Endometrium (tissue), 2 donors: ENCODE results near the gene EIF5B.
"Not testable (repeated sequence)": the region's sequence is repeated elsewhere in the genome, so short reads cannot be mapped to it uniquely, and the experiment has no call there.

Experiments
- FAIRE-seq: peaks from 2 replicates; lab custom pipeline; 2012; peaks lifted over from hg19 to GRCh38; lab: Jason Lieb, UNC
- donor health status: control.
- donor health status: control.

The EIF5B gene

GRCh38 chr2:99337113-99338028 lies at the start of gene EIF5B:
TSS of gene EIF5B (plus strand) at chr2:99337389. CDS start at chr2:99337555, 166 bp downstream.
- peak; percentile 39 for FAIRE-seq

GRCh38 chr2:99297994-99298393 lies 39.2 kb upstream of the EIF5B start:
- FAIRE-seq, result no peak

- FAIRE-seq, result peak; percentile 58
Measured at GRCh38 chr2:99299580-99299979, 37.6 kb upstream of the EIF5B start.

- not testable (repeated sequence) for FAIRE-seq
Measured at GRCh38 chr2:99301097-99301496, 36.1 kb upstream of the EIF5B start, which contains the start of gene LYG1. TSS of gene LYG1 (minus strand) at chr2:99301197. CDS start at chr2:99295670, 5,527 bp downstream.

- FAIRE-seq, result no peak
Measured at GRCh38 chr2:99317161-99317872, 19.9 kb upstream of the EIF5B start.

- not testable (repeated sequence) for FAIRE-seq
Measured at GRCh38 chr2:99317873-99318200, 19.4 kb upstream of the EIF5B start.

GRCh38 chr2:99325384-99325783 lies 11.8 kb upstream of the EIF5B start:
- FAIRE-seq, result no peak

- FAIRE-seq, result peak; percentile 94
Measured at GRCh38 chr2:99335911-99336803, 1.0 kb upstream of the EIF5B start, which contains the start of gene TXNDC9. TSS of gene TXNDC9 (minus strand) at chr2:99336333. CDS start at chr2:99333210, 3,123 bp downstream.

- FAIRE-seq, result no peak
Measured at GRCh38 chr2:99336804-99337112, 431 bp upstream of the EIF5B start.

- FAIRE-seq, result no peak
Measured at GRCh38 chr2:99338029-99338585, 918 bp downstream of the EIF5B start.

- FAIRE-seq, result no peak
Measured at GRCh38 chr2:99340669-99341236, 3.6 kb downstream of the EIF5B start.

GRCh38 chr2:99342536-99342935 lies 5.3 kb downstream of the EIF5B start:
- FAIRE-seq, result no peak

GRCh38 chr2:99345446-99345845 lies 8.3 kb downstream of the EIF5B start:
- not testable (repeated sequence) for FAIRE-seq

GRCh38 chr2:99346218-99346617 lies 9.0 kb downstream of the EIF5B start:
- no peak for FAIRE-seq

- no peak for FAIRE-seq
Measured at GRCh38 chr2:99348173-99348572, 11.0 kb downstream of the EIF5B start.

- no peak for FAIRE-seq
Measured at GRCh38 chr2:99350194-99350593, 13.0 kb downstream of the EIF5B start.

GRCh38 chr2:99354070-99354469 lies 16.9 kb downstream of the EIF5B start:
- FAIRE-seq, result peak; percentile 18

GRCh38 chr2:99354825-99355224 lies 17.6 kb downstream of the EIF5B start:
- FAIRE-seq, result not testable (repeated sequence)

GRCh38 chr2:99356853-99357252 lies 19.7 kb downstream of the EIF5B start:
- FAIRE-seq, result no peak

- FAIRE-seq, result no peak
Measured at GRCh38 chr2:99365661-99366060, 28.5 kb downstream of the EIF5B start.

- not testable (repeated sequence) for FAIRE-seq
Measured at GRCh38 chr2:99368854-99369253, 31.7 kb downstream of the EIF5B start.

GRCh38 chr2:99373144-99373543 lies 36.0 kb downstream of the EIF5B start:
- no peak for FAIRE-seq
